CD4-positive, alpha-beta T cell treated with Interleukin-15 for 1 hour (primary cell): ENCODE data around the gene DDR1.
A peak's percentile ranks its signal among the peaks of the same experiment; 100 is the strongest.

Experiments
- DNase-seq: peaks from one replicate; pipeline ENCODE4 v3.0.0-alpha.2; 2020

The DDR1 gene

GRCh38 chr6:30881392-30882203 is 2.7 kb upstream of the DDR1 start:
- no peak for DNase-seq

GRCh38 chr6:30882204-30882758 is 2.0 kb upstream of the DDR1 start:
- no peak for DNase-seq

- peak; percentile 50 for DNase-seq
Measured at GRCh38 chr6:30882759-30883684, 1.3 kb upstream of the DDR1 start.

GRCh38 chr6:30884521-30885480 is 482 bp downstream of the DDR1 start:
- DNase-seq, result peak; percentile 25

- DNase-seq, result no peak
Measured at GRCh38 chr6:30885481-30885998, 1.2 kb downstream of the DDR1 start.

- DNase-seq, result no peak
Measured at GRCh38 chr6:30885999-30886896, 1.9 kb downstream of the DDR1 start.

GRCh38 chr6:30886897-30887255 is 2.6 kb downstream of the DDR1 start:
- no peak for DNase-seq

- no peak for DNase-seq
Measured at GRCh38 chr6:30887901-30888815, 3.8 kb downstream of the DDR1 start.

GRCh38 chr6:30888816-30889495 is 4.6 kb downstream of the DDR1 start:
- DNase-seq, result no peak

- DNase-seq, result no peak
Measured at GRCh38 chr6:30889496-30889885, 5.2 kb downstream of the DDR1 start.

GRCh38 chr6:30889921-30890645 is 5.8 kb downstream of the DDR1 start:
- no peak for DNase-seq

GRCh38 chr6:30890646-30891449 is 6.5 kb downstream of the DDR1 start:
- no peak for DNase-seq

GRCh38 chr6:30891450-30891723 is 7.1 kb downstream of the DDR1 start:
- DNase-seq, result no peak

GRCh38 chr6:30891816-30892538 is 7.7 kb downstream of the DDR1 start:
- DNase-seq, result no peak

GRCh38 chr6:30893001-30893591 is 8.8 kb downstream of the DDR1 start:
- DNase-seq, result no peak

- no peak for DNase-seq
Measured at GRCh38 chr6:30893666-30894065, 9.3 kb downstream of the DDR1 start.

- DNase-seq, result no peak
Measured at GRCh38 chr6:30894381-30894780, 10.1 kb downstream of the DDR1 start.
